Osteoblast (primary cell): Measurements from ENCODE around the gene CMC4. TPM values are rescaled to one million over a fixed set of nuclear protein-coding genes. Genes with fewer than 3 reads are reported as not detected.

ENCODE experiments used
- DNase-seq: peaks from one replicate; pipeline ENCODE4 v3.0.0; 2011; ENCODE audit warnings: low spot score, mixed read lengths; ENCODE audit not compliant: insufficient read length; ENCODE audit errors: missing footprints
- H2AFZ ChIP-seq: 2 replicates; pipeline ENCODE4 v1.6.0; 2011; ENCODE audit warnings: mild to moderate bottlenecking, low read length
- H3K27ac ChIP-seq: 2 replicates; pipeline ENCODE4 v1.5.1; 2011; ENCODE audit warnings: mild to moderate bottlenecking, low read depth, low read length, moderate library complexity
- H3K27me3 ChIP-seq: 2 replicates; pipeline ENCODE4 v1.6.0; 2012; ENCODE audit warnings: mild to moderate bottlenecking, control low read depth, inconsistent platforms, low read length, moderate library complexity; ENCODE audit not compliant: insufficient read depth
- H3K36me3 ChIP-seq: 2 replicates; pipeline ENCODE4 v1.5.1; 2011; ENCODE audit warnings: mild to moderate bottlenecking, low read length, control low read depth, moderate library complexity; ENCODE audit not compliant: insufficient read depth
- H3K4me1 ChIP-seq: 2 replicates; pipeline ENCODE4 v1.5.1; 2011; ENCODE audit warnings: mild to moderate bottlenecking, low read length, control low read depth, moderate library complexity; ENCODE audit not compliant: insufficient read depth
- H3K4me2 ChIP-seq: 2 replicates; pipeline ENCODE4 v1.6.0; 2011; ENCODE audit warnings: mild to moderate bottlenecking, low read length; ENCODE audit not compliant: insufficient read depth
- H3K4me3 ChIP-seq: fragments of 200-600 bp; sonication (generic); 3 replicates; pipeline ENCODE4 v1.5.1; 2012; ENCODE audit warnings: mild to moderate bottlenecking, low read length, inconsistent platforms; ENCODE audit not compliant: insufficient read depth
- H3K79me2 ChIP-seq: 2 replicates; pipeline ENCODE4 v1.6.0; 2012; ENCODE audit warnings: mild to moderate bottlenecking, low read length, control low read depth, inconsistent platforms; ENCODE audit not compliant: insufficient read depth
- H3K9me3 ChIP-seq: 2 replicates; pipeline ENCODE4 v1.5.1; 2011; ENCODE audit warnings: low read depth, low read length, control low read depth
- H4K20me1 ChIP-seq: 2 replicates; pipeline ENCODE4 v1.6.0; 2012; ENCODE audit warnings: mild to moderate bottlenecking, low read length, control low read depth; ENCODE audit not compliant: insufficient read depth
- total RNA-seq: library from RNA; depleted of rRNA; stranded (reverse); fragments of >200 nt; gene quantifications from 2 replicates; pipeline ENCODE4 v1.2.3, GENCODE V29; 2012
- TF ChIP-seq, protein P1 (sequence below): IDR thresholded peaks from 2 replicates; pipeline ENCODE4 v1.5.1; 2011; ENCODE audit warnings: mild to moderate bottlenecking, low read depth, low read length, moderate library complexity; ENCODE audit errors: extremely low read depth

The CMC4 gene
- total RNA-seq, 1 donor = 17.0 TPM

DNA sequence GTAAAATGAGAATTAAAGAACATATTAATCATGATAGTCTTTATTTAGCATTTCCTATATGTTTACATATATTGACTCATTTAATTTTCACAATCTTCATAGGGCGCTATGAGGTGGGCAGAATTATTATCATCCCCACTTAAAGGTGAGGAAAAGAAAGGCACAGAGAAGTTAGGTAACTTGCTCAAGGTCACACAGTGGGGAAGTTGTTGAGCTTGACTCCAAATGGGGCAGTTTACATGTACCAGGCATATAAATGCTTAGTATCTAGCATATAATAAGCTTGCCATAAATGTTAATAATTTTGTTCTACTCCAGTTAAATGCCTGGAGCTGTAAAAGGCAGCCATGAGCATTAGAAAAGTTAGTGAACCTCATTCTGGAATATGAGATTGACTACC lies 1.5 kb downstream of the CMC4 start:
- TF ChIP-seq, protein P1, sequence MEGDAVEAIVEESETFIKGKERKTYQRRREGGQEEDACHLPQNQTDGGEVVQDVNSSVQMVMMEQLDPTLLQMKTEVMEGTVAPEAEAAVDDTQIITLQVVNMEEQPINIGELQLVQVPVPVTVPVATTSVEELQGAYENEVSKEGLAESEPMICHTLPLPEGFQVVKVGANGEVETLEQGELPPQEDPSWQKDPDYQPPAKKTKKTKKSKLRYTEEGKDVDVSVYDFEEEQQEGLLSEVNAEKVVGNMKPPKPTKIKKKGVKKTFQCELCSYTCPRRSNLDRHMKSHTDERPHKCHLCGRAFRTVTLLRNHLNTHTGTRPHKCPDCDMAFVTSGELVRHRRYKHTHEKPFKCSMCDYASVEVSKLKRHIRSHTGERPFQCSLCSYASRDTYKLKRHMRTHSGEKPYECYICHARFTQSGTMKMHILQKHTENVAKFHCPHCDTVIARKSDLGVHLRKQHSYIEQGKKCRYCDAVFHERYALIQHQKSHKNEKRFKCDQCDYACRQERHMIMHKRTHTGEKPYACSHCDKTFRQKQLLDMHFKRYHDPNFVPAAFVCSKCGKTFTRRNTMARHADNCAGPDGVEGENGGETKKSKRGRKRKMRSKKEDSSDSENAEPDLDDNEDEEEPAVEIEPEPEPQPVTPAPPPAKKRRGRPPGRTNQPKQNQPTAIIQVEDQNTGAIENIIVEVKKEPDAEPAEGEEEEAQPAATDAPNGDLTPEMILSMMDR = no peak
- no peak for DNase-seq
- no peaks in the 10 kb centered on the region for H3K27me3 ChIP-seq
- peak overlapping the region; percentile 73 for H3K27ac ChIP-seq
- peaks cover 6% of the 10 kb centered on the region for H3K36me3 ChIP-seq
- H3K79me2 ChIP-seq = peaks cover 43% of the 10 kb centered on the region
- H3K4me3 ChIP-seq = peak overlapping the region; percentile 73
- no peaks in the 10 kb centered on the region for H4K20me1 ChIP-seq
- H3K4me1 ChIP-seq = peaks cover 29% of the 10 kb centered on the region
- no peak overlapping the region for H2AFZ ChIP-seq
- no peaks in the 10 kb centered on the region for H3K9me3 ChIP-seq
- H3K4me2 ChIP-seq = peak overlapping the region; percentile 87

DNA sequence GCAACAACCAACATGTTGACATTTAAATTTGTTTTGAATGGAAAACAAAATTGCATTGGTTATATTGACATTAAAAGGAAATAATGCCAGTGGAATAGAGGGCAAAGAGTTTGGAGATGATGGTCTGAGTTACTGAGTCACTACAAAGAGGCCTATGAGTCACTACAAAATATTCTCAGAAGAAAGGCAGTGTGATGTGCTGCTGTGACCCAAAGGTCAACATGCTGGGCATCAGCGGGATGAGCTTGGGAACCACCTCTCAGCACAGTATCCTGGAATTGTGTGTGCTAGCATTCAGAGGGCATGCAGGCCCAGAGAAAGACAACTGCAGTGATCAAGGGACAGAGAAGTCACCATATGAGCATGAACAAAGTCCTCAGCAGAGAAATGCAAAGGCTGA lies 2.8 kb downstream of the CMC4 start:
- Histone ChIP-seq H3K9me3 (no peaks in the 10 kb centered on the region), H3K4me1 (peaks cover 29% of the 10 kb centered on the region), H3K27ac (peak overlapping the region; percentile 23), H3K79me2 (peaks cover 43% of the 10 kb centered on the region), H3K4me3 (no peak overlapping the region), H3K4me2 (no peak overlapping the region), H3K27me3 (no peaks in the 10 kb centered on the region), H2AFZ (no peak overlapping the region), H3K36me3 (peaks cover under 1% of the 10 kb centered on the region), H4K20me1 (no peaks in the 10 kb centered on the region)
- TF ChIP-seq, protein P1 = no peak
- peak; percentile 88 for DNase-seq

DNA sequence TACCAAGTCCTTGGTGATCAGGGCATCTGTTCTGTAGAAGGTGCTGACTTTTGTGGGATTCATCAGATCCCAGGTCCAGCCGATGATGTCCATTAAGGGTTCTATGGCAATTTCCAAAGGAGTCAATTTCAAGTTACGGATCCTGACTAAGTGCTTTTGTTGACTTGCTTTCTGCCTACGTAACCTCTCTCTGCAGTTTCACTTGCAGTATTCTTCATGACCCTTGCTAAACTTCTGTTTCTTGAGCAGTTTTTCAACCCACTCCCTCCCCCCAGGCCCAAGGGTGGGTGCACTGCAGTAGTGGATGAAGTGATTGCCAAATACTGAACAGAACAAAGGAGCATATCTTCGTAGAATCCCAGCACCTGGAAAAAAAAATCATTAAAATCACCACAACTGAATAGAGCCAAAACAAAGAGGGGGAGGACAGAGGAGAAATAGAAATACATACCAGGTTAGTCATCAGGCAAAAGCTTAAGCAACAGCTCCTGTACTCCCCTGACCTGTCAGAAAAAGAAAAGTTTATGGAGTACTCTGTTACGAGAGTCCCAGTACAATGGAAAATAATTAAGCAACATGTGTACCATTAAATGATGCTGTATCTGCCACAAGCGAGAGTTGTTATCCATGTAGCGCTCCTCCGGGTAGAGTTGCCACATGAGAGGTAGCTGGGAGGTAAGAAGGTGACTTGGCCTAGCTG lies 5.8 kb downstream of the CMC4 start:
- H3K9me3 ChIP-seq = no peaks in the 10 kb centered on the region
- peaks cover 29% of the 10 kb centered on the region for H3K4me1 ChIP-seq
- peak overlapping the region; percentile 18 for H3K4me3 ChIP-seq
- no peaks in the 10 kb centered on the region for H3K36me3 ChIP-seq
- TF ChIP-seq, protein P1 = no peak
- H3K79me2 ChIP-seq = peaks cover 31% of the 10 kb centered on the region
- H2AFZ ChIP-seq = no peak overlapping the region
- no peak overlapping the region for H3K27ac ChIP-seq
- H4K20me1 ChIP-seq = no peaks in the 10 kb centered on the region
- no peaks in the 10 kb centered on the region for H3K27me3 ChIP-seq
- H3K4me2 ChIP-seq = peak overlapping the region; percentile 55
- no peak for DNase-seq

DNA sequence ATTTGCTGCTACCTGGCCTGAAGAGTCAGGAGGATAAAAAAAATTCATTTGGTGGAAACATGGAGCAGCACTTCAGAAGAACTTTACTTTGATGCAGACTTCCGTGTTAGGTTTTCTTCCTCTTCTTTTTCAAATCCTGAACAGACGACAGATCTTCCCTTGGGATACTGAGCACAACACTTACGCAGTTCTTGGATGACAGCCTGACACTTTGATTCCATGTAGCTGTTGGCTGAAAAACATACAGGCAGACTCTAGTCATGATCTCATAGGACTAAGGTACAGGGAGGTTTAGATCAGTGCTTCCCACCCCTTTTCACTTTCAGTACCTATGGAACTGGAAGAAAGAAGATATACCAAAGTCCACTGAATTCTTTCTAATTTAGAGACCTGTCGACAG lies 9.2 kb downstream of the CMC4 start:
- H2AFZ ChIP-seq = no peak overlapping the region
- H4K20me1 ChIP-seq = no peaks in the 10 kb centered on the region
- DNase-seq = no peak
- no peak overlapping the region for H3K27ac ChIP-seq
- H3K27me3 ChIP-seq = no peaks in the 10 kb centered on the region
- peaks cover 11% of the 10 kb centered on the region for H3K79me2 ChIP-seq
- H3K36me3 ChIP-seq = peaks cover 3% of the 10 kb centered on the region
- H3K4me1 ChIP-seq = peaks cover 16% of the 10 kb centered on the region
- no peak overlapping the region for H3K4me2 ChIP-seq
- H3K4me3 ChIP-seq = no peak overlapping the region
- TF ChIP-seq, protein P1 = no peak
- H3K9me3 ChIP-seq = no peaks in the 10 kb centered on the region
